Right ventricle myocardium superior (tissue), 1 donor: ENCODE data around the gene ATXN7L3B. TPM values are rescaled to one million over a fixed set of nuclear protein-coding genes. Genes with fewer than 3 reads are reported as not detected.
A peak's percentile ranks its signal among the peaks of the same experiment; 100 is the strongest.

Experiments
- ATAC-seq: fragments of 200-7000 bp; cut with Tn5 transposase; one replicate; pipeline ENCODE4 v1.9.1; 2020; ENCODE audit warnings: mild to moderate bottlenecking; ENCODE audit not compliant: poor library complexity
- DNase-seq: peaks from one replicate; pipeline ENCODE4 v3.0.0-alpha.2; 2020
- intact Hi-C: fragments of 100-400 bp; cut with DNase I; formaldehyde crosslinking; loops from one replicate; pipeline ENCODE4 v1.11.2; 2022
- total RNA-seq: library from RNA; stranded (reverse); fragmentation: NEBNext Ultra II Directional; extraction: Animal tissue kit (Norgen Biotek cat#: 25700); gene quantifications from one replicate; pipeline ENCODE4 v1.2.1, GENCODE V29; 2021
- donor health status: DM: no; HTN: yes; CAD: no; lungs with severe emphysema.

ATXN7L3B gene
- total RNA-seq, 1 donor from 2014 or later, result 23.2 TPM

GRCh38 chr12:74539765-74540526 is 2.3 kb downstream of the ATXN7L3B start:
- ATAC-seq (no peak), DNase-seq (peak; percentile 26)
- intact Hi-C loops, result no loop called here

GRCh38 chr12:74541074-74541473 is 3.4 kb downstream of the ATXN7L3B start:
- DNase-seq, result no peak
- ATAC-seq, result no peak
- intact Hi-C loops, result no loop called here

- DNase-seq (no peak), ATAC-seq (no peak)
- intact Hi-C loops, result no loop called here
Observed at GRCh38 chr12:74547249-74547648, 9.6 kb downstream of the ATXN7L3B start.

GRCh38 chr12:74551291-74551690 is 13.7 kb downstream of the ATXN7L3B start:
- intact Hi-C loops, result no loop called here
- DNase-seq (no peak), ATAC-seq (no peak)

DNA sequence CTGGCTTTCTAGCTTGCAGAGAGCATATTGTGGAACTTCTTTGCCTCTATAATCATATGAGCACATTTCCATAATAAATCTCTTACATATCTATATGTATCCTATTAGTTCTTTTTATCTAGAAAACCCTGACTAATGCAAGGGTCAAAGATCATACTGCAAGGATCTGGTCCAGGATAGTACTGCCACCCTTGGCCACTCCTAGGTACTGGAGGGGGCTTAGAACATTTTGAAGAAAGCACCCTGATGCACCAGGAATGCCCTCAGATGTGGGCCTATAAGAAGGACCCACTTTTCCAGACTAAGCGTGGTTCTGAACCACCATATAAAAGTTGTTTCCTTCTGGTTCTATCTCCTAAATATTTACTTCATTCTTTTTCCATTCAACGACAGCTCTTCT is 14.6 kb downstream of the ATXN7L3B start:
- ATAC-seq, result no peak
- DNase-seq, result no peak
- intact Hi-C loops, result no loop called here

DNA sequence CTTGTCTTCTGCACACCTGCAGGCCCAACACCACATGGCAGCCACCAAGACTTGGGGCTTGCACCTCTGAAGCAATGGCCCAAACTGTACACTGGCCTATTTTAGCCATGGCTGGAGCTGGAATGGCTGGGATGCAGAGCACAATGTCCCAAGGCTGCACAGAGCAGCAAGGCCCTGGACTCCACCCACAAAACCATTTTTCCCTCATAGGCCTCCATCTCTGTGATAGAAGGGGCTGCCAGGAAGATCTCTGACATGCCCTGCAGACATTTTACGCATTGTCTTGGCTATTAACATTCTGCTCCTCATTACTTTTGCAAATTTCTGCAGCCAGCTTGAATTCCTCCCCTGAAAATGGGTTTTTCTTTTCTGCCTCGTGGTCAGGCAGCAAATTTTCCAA is 22.1 kb downstream of the ATXN7L3B start:
- ATAC-seq (no peak), DNase-seq (no peak)
- intact Hi-C loops, result no loop called here

GRCh38 chr12:74563927-74564326 is 26.3 kb downstream of the ATXN7L3B start:
- intact Hi-C loops, result no loop called here
- DNase-seq (no peak), ATAC-seq (no peak)

DNA sequence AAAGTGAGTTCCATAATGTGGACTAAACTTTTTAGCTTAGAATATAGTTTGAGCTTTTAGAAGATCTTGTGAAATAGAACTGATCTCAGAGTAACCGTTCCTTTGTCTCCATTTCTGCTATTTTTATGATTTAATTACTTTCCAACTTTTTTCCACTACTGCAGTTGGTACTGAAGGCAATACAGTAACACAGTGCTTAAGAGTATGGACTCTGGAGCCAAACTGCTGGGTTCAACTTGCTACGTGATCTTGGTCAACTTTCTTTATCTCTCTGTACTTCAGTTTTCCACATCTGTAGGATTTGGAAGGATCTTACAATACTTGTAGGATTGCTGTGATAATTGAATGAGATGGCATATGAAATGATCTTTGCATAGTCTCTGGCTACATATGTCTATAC is 40.9 kb downstream of the ATXN7L3B start:
- intact Hi-C loops, result no loop called here
- ATAC-seq, result no peak
- no peak for DNase-seq

GRCh38 chr12:74579446-74579845 is 41.8 kb downstream of the ATXN7L3B start:
- intact Hi-C loops, result no loop called here
- DNase-seq, result no peak
- no peak for ATAC-seq

DNA sequence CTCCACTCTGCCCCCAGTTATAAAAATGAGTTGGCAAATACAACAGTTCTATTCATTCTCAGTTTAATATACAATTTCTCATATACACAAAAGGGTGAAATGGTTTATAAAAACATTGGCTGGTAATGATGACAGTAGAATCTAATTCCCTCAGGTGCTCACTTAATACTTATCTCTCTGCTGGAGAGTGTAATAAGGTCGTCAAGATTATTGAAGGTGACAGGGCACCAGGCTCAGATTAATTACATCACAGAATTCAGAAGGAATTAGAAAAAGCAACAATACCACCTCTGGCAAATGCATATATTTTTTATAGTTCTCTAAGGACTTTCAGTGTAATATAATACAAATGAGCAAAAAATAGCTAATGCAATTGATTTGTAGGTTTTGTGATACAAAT is 42.3 kb downstream of the ATXN7L3B start:
- no peak for DNase-seq
- no peak for ATAC-seq
- intact Hi-C loops, result no loop called here

DNA sequence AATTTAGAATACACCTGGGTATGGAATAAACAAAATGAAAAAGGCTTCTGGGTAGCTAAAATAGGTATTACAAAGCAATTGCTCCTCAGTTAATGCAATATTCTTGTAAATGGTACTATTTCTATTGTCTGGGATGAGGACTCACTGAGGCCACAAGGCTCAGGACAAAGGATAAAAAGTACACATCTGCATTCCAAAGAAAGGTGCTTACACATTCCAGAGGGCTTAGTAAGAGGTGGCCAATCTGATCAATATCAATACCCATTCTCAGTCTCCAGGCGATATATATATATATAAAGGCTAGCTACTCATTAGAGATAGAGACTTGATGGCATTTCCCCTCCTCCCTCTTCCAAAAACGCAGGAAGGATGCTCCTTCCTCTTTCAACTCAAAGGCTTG is 43.8 kb downstream of the ATXN7L3B start:
- intact Hi-C loops, result no loop called here
- DNase-seq, result no peak
- no peak for ATAC-seq

DNA sequence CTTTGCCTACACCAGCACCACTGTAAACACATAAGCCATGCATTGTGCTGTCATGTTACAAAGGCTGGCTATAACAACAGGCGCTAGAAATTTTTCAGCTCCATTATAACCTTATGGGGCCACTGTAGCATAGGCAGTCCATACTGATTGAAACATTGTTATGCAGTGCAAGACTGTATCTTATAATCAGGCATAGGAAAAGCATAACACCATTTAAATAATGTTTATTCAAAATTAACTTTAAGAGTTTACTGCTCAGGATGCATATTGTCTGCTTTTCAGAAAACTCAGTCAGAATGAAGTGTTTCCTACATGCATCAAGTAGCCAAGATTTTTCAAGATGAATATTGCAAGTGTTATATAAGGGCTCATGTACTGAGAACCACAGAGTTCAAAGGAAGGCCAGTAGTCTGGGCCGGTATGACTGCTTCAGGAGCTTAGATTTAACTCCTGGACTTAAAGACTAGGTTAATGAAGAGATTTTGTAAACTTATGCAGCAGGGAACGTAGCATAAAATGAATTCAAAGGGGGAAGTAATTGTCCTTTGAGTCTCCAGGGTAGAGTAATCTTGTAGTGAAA is 46.9 kb downstream of the ATXN7L3B start:
- intact Hi-C loops, result no loop called here
- ATAC-seq (no peak), DNase-seq (no peak)

- DNase-seq (no peak), ATAC-seq (no peak)
- intact Hi-C loops, result no loop called here
Observed at GRCh38 chr12:74586251-74586650, 48.6 kb downstream of the ATXN7L3B start.
